Smooth muscle cell (in vitro differentiated cells): ENCODE results near the gene ZNF346. TPM values are rescaled to one million over a fixed set of nuclear protein-coding genes. Genes with fewer than 3 reads are reported as not detected.

Source experiments
- DNase-seq: peaks from one replicate; lab custom pipeline; 2025; ENCODE audit not compliant: unreplicated experiment; lab: John Stamatoyannopoulos, UW
- H2AFZ ChIP-seq: fragments of 200-600 bp; sonication (generic); 2 replicates; pipeline ENCODE4 v1.6.0; 2016; ENCODE audit warnings: antibody characterized with exemption, low read depth, mild to moderate bottlenecking
- H3F3A ChIP-seq: fragments of 200-600 bp; sonication (generic); 2 replicates; pipeline ENCODE4 v1.6.0; 2017; ENCODE audit warnings: antibody characterized with exemption, low read depth
- H3K27ac ChIP-seq: fragments of 200-600 bp; sonication (generic); 2 replicates; pipeline ENCODE4 v1.5.1; 2016; ENCODE audit warnings: low read depth, mild to moderate bottlenecking
- H3K27me3 ChIP-seq: fragments of 200-600 bp; sonication (generic); 2 replicates; pipeline ENCODE4 v1.6.1; 2016; ENCODE audit warnings: low read depth, mild to moderate bottlenecking
- H3K36me3 ChIP-seq: fragments of 200-600 bp; sonication (generic); 2 replicates; pipeline ENCODE4 v1.5.1; 2016; ENCODE audit warnings: low read depth
- H3K4me1 ChIP-seq: fragments of 200-600 bp; sonication (generic); 2 replicates; pipeline ENCODE4 v1.5.1; 2016; ENCODE audit warnings: low read depth
- H3K4me2 ChIP-seq: fragments of 200-600 bp; sonication (generic); 2 replicates; pipeline ENCODE4 v1.6.0; 2016; ENCODE audit warnings: mild to moderate bottlenecking
- H3K4me3 ChIP-seq: fragments of 200-600 bp; sonication (generic); 2 replicates; pipeline ENCODE4 v1.5.1; 2016; ENCODE audit warnings: mild to moderate bottlenecking
- H3K79me2 ChIP-seq: fragments of 200-600 bp; sonication (generic); 2 replicates; pipeline ENCODE4 v1.6.0; 2016; ENCODE audit warnings: low read depth, mild to moderate bottlenecking
- H3K9ac ChIP-seq: fragments of 200-600 bp; sonication (generic); 2 replicates; pipeline ENCODE4 v1.6.0; 2016; ENCODE audit warnings: low read depth
- H3K9me3 ChIP-seq: fragments of 200-600 bp; sonication (generic); replicated peaks from 2 replicates; pipeline ENCODE4 v1.5.1; 2016; ENCODE audit warnings: low read depth
- H4K20me1 ChIP-seq: fragments of 200-600 bp; sonication (generic); 2 replicates; pipeline ENCODE4 v1.6.0; 2016; ENCODE audit warnings: low read depth
- WGBS: methylation state at CpG from one replicate; pipeline ENCODE4 v1.1.7; 2016; ENCODE audit warnings: low lambda C conversion rate; 5-methylcytosine and 5-hydroxymethylcytosine counted together
- polyA plus RNA-seq: library from polyadenylated mRNA; unstranded; fragments of >200 nt; fragmentation: Nextera tagmentation; extraction: Ambion mirVana; gene quantifications from 2 replicates; pipeline ENCODE4 v1.2.1, GENCODE V29; 2016
- total RNA-seq: library from RNA; depleted of rRNA; stranded (reverse); fragments of >200 nt; gene quantifications from 2 replicates; pipeline ENCODE4 v1.2.3, GENCODE V29; 2014
- TF ChIP-seq, protein P1 (sequence below): fragments of 200-600 bp; sonication (generic); IDR thresholded peaks from 2 replicates; pipeline ENCODE4 v1.5.1; 2017; ENCODE audit warnings: borderline replicate concordance, mild to moderate bottlenecking, antibody characterized with exemption; ENCODE audit not compliant: insufficient read depth, poor library complexity, severe bottlenecking

ZNF346 gene
- total and polyA plus RNA-seq, 2 experiments from 2014 or later = 6.9 to 14.8 TPM

DNA sequence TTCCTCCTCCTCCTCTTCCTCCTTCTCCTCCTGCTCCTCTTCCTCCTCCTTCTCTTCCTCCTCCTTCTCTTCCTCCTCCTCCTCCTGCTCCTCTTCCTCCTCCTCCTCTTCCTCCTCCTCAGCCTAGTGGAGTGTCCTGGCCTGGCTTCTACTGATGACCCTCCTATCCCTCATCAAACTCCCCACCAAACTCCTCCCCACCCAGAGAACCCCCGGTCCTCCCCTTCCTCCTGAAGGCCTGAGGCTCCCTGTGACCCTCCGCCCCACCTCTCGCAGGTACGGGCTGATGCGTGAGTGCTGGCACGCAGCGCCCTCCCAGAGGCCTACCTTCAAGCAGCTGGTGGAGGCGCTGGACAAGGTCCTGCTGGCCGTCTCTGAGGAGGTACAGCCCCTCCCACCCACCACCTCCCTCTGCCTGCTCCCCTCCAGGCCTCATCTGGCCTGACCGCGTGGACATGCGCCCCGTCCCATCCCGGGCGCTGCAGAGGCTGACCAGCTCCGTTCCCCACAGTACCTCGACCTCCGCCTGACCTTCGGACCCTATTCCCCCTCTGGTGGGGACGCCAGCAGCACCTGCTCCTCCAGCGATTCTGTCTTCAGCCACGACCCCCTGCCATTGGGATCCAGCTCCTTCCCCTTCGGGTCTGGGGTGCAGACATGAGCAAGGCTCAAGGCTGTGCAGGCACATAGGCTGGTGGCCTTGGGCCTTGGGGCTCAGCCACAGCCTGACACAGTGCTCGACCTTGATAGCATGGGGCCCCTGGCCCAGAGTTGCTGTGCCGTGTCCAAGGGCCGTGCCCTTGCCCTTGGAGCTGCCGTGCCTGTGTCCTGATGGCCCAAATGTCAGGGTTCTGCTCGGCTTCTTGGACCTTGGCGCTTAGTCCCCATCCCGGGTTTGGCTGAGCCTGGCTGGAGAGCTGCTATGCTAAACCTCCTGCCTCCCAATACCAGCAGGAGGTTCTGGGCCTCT lies 74.8 kb downstream of the ZNF346 start:
- H3K4me1 ChIP-seq = peaks cover 5% of the 10 kb centered on the region
- no peaks in the 10 kb centered on the region for H3K9me3 ChIP-seq
- H3K4me3 ChIP-seq = no peak overlapping the region
- H3K79me2 ChIP-seq = no peaks in the 10 kb centered on the region
- no peak for DNase-seq
- WGBS = 96% methylated on average over 22 of the region's 30 CpGs
- no peak overlapping the region for H3K9ac ChIP-seq
- H3K27ac ChIP-seq = no peak overlapping the region
- H4K20me1 ChIP-seq = no peaks in the 10 kb centered on the region
- no peaks in the 10 kb centered on the region for H3K27me3 ChIP-seq
- no peaks in the 10 kb centered on the region for H3K36me3 ChIP-seq
- H3K4me2 ChIP-seq = no peak overlapping the region
- H2AFZ ChIP-seq = no peak overlapping the region
- H3F3A ChIP-seq = no peaks in the 10 kb centered on the region
- TF ChIP-seq, protein P1, sequence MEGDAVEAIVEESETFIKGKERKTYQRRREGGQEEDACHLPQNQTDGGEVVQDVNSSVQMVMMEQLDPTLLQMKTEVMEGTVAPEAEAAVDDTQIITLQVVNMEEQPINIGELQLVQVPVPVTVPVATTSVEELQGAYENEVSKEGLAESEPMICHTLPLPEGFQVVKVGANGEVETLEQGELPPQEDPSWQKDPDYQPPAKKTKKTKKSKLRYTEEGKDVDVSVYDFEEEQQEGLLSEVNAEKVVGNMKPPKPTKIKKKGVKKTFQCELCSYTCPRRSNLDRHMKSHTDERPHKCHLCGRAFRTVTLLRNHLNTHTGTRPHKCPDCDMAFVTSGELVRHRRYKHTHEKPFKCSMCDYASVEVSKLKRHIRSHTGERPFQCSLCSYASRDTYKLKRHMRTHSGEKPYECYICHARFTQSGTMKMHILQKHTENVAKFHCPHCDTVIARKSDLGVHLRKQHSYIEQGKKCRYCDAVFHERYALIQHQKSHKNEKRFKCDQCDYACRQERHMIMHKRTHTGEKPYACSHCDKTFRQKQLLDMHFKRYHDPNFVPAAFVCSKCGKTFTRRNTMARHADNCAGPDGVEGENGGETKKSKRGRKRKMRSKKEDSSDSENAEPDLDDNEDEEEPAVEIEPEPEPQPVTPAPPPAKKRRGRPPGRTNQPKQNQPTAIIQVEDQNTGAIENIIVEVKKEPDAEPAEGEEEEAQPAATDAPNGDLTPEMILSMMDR = no peak

DNA sequence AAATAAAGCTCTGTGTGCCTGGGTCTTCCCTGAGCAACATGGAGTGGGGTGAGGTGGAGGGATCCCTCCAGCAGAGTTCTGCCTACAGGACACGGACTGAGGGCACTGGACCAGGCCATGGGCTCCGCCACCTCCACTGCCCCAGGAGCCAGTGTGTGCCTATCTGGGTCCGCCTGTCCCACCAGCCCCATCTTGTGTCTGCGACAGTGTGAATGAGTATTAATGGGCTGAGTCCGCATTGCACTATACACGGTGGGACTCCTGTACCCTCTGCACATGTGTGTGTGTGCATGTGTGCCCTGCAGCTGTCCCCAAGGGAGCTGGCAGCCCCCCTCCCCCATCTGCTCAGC lies 75.6 kb downstream of the ZNF346 start:
- Histone ChIP-seq H3K4me3 (no peak overlapping the region), H3K4me1 (peaks cover 5% of the 10 kb centered on the region), H3K27ac (no peak overlapping the region), H3K36me3 (no peaks in the 10 kb centered on the region), H3F3A (no peaks in the 10 kb centered on the region), H2AFZ (no peak overlapping the region), H4K20me1 (no peaks in the 10 kb centered on the region), H3K27me3 (no peaks in the 10 kb centered on the region), H3K4me2 (no peak overlapping the region), H3K79me2 (no peaks in the 10 kb centered on the region), H3K9ac (no peak overlapping the region), H3K9me3 (no peaks in the 10 kb centered on the region)
- no peak for DNase-seq
- WGBS = 93% methylated on average over 6 of the region's 6 CpGs
- TF ChIP-seq, protein P1 = no peak

DNA sequence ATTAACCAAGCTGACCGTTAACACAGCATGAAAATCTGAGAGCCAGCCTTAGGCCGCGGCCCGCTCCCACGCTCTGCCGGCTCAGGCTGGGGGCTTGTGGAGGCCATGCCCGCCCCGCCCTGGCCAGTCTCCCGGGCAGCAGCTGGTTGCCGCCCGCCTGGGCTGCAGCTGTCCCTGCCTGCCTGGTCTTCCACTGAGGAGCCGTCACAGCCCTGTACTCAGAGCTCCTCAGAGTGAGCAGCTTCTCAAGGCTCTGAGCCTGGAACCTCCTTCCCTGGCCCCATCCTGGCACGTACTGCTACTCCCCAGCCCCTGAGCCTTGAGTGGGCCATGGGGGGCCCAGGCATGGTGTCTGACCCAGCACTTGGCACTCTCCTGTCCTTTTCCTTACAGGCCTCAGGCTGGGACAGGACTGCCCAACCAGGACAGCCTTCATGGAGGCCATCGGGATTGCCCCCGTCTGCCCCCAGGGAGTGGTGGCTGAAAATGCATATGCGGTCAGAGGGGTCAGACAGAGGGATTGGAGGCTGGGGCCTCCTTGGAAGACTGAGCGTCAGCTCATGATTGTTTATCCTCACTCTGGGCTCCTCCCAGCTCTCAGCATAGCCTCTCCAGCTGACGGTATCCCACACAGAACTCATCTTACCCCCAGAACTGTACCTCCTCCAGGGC lies 76.1 kb downstream of the ZNF346 start:
- Histone ChIP-seq H2AFZ (no peak overlapping the region), H4K20me1 (no peaks in the 10 kb centered on the region), H3K9me3 (no peaks in the 10 kb centered on the region), H3K9ac (no peak overlapping the region), H3K4me3 (no peak overlapping the region), H3K36me3 (no peaks in the 10 kb centered on the region), H3K79me2 (no peaks in the 10 kb centered on the region), H3K27me3 (no peaks in the 10 kb centered on the region), H3K4me1 (peaks cover 5% of the 10 kb centered on the region), H3F3A (no peaks in the 10 kb centered on the region), H3K27ac (no peak overlapping the region), H3K4me2 (no peak overlapping the region)
- TF ChIP-seq, protein P1 = no peak
- DNase-seq = no peak
- WGBS = 86% methylated on average over 18 of the region's 18 CpGs
